CD4-positive, alpha-beta T cell (primary cell): Measurements from ENCODE around the gene DAPK1. TPM values are rescaled to one million over a fixed set of nuclear protein-coding genes. Genes with fewer than 3 reads are reported as not detected.

Experiments used
- ATAC-seq: fragments of 200-7000 bp; cut with Tn5 transposase; one replicate; pipeline ENCODE4 v1.10.0; 2022; ENCODE audit warnings: mild to moderate bottlenecking; ENCODE audit not compliant: poor library complexity
- CTCF ChIA-PET: fragments of 350-600 bp; sonication (Branson Sonifier 250); formaldehyde crosslinking; loops from one replicate; lab custom pipeline; 2021; ENCODE audit warnings: antibody characterized with exemption, inconsistent platforms; lab: Charles Lee
- POLR2A ChIA-PET: fragments of 350-600 bp; sonication (Branson Sonifier 250); formaldehyde crosslinking; loops from one replicate; lab custom pipeline; 2021; ENCODE audit warnings: antibody characterized with exemption, inconsistent platforms; lab: Charles Lee
- DNase-seq, 14 experiments: peaks; one replicate each; pipeline ENCODE4 v3.0.0-alpha.2; 2013 to 2020; ENCODE audit warnings: mixed read lengths in 2 of 14
- H3K27ac ChIP-seq, 2 donors: one replicate each; pipeline versions ENCODE4 v1.5.1 to v1.7.0; 2013; ENCODE audit warnings: low read length in 2 of 2, low read depth in 1 of 2, mild to moderate bottlenecking in 1 of 2
- H3K27me3 ChIP-seq, 2 experiments: 1 replicate in 1 of 2; 2 replicates in 1 of 2; pipeline versions ENCODE4 v1.6.1 to v1.7.0; 2013; ENCODE audit warnings: low read length in 2 of 2, control low read depth in 1 of 2, mild to moderate bottlenecking in 1 of 2, moderate library complexity in 1 of 2; ENCODE audit not compliant: insufficient read depth in 2 of 2, control insufficient read depth in 1 of 2
- H3K36me3 ChIP-seq: one replicate; pipeline ENCODE4 v1.6.1; 2013; ENCODE audit warnings: low read length, control low read depth; ENCODE audit not compliant: insufficient read depth
- H3K4me1 ChIP-seq: one replicate; pipeline ENCODE4 v1.6.1; 2013; ENCODE audit warnings: low read length, control low read depth; ENCODE audit not compliant: insufficient read depth
- H3K4me3 ChIP-seq: one replicate; pipeline ENCODE4 v1.5.1; 2013; ENCODE audit warnings: mild to moderate bottlenecking, low read length, moderate library complexity
- H3K9me3 ChIP-seq, 2 experiments: 1 replicate in 1 of 2; 2 replicates in 1 of 2; pipeline versions ENCODE4 v1.6.1 to v1.7.0; 2013; ENCODE audit warnings: low read length in 2 of 2, mild to moderate bottlenecking in 2 of 2, control low read depth in 1 of 2, moderate library complexity in 1 of 2; ENCODE audit not compliant: control insufficient read depth in 1 of 2, insufficient read depth in 1 of 2
- H3K27ac Mint-ChIP-seq: one replicate; pipeline ENCODE4 v1.8.0; 2020; ENCODE audit warnings: mixed read lengths
- H3K27me3 Mint-ChIP-seq: one replicate; pipeline ENCODE4 v1.8.0; 2021; ENCODE audit warnings: mixed read lengths
- H3K36me3 Mint-ChIP-seq: one replicate; pipeline ENCODE4 v1.8.0; 2021; ENCODE audit warnings: low read depth, mixed read lengths
- H3K4me1 Mint-ChIP-seq: one replicate; pipeline ENCODE4 v1.8.0; 2021; ENCODE audit warnings: low read depth, mixed read lengths
- H3K4me3 Mint-ChIP-seq: one replicate; pipeline ENCODE4 v1.8.0; 2020; ENCODE audit warnings: mild to moderate bottlenecking, mixed read lengths
- H3K9me3 Mint-ChIP-seq: one replicate; pipeline ENCODE4 v1.8.0; 2020; ENCODE audit warnings: mixed read lengths
- intact Hi-C, 2 experiments: fragments of 100-400 bp; cut with DNase I in 1 of 2; cut with micrococcal nuclease in 1 of 2; formaldehyde crosslinking; loops; one replicate each; pipeline versions ENCODE4 v1.15.1 to v1.9.0; 2023 to 2025; cut with DNase I, micrococcal nuclease
- total RNA-seq, 174 experiments: library from RNA in 2 of 174; stranded (reverse) in 2 of 174; gene quantifications; one replicate each; pipeline ENCODE4 v1.2.3 and lab custom pipeline; 2021 to 2026
- TF ChIP-seq, protein P1 (sequence below): fragments of 200-600 bp; IDR thresholded peaks from one replicate; pipeline ENCODE4 v1.8.0; 2022; ENCODE audit warnings: antibody characterized with exemption, mild to moderate bottlenecking

The DAPK1 gene
- total RNA-seq, 2 experiments from 2014 or later, result 2.7 TPM

DNA sequence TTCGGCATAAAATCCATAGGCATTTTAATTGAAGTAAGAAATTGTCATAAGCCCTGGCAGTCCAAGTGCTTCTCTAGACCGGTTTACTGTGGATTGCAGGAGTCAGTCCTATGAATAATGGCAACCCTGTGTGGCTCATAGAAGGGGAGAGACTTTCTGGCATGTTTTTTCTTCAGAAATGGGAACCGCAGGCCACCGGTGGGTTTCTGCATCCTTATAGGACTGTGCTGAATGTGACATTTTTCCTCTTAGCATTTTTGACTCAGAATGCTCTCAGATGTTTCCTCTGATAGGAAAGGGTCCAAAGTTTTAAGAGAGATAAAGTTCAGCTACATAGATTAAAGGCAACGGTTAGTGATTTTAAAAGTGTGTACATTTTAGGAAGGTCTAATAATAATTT lies 6.3 kb downstream of the DAPK1 start:
- ATAC-seq (no peak), DNase-seq (no peak)
- no peaks in the 10 kb centered on the region for H3K4me1 ChIP-seq
- peaks cover 32% of the 10 kb centered on the region for H3K27me3 Mint-ChIP-seq
- CTCF ChIA-PET, result no interaction called here
- no peaks in the 10 kb centered on the region for H3K36me3 ChIP-seq
- H3K9me3 Mint-ChIP-seq, result no peaks in the 10 kb centered on the region
- H3K27ac Mint-ChIP-seq, result no peak overlapping the region
- TF ChIP-seq, protein P1, sequence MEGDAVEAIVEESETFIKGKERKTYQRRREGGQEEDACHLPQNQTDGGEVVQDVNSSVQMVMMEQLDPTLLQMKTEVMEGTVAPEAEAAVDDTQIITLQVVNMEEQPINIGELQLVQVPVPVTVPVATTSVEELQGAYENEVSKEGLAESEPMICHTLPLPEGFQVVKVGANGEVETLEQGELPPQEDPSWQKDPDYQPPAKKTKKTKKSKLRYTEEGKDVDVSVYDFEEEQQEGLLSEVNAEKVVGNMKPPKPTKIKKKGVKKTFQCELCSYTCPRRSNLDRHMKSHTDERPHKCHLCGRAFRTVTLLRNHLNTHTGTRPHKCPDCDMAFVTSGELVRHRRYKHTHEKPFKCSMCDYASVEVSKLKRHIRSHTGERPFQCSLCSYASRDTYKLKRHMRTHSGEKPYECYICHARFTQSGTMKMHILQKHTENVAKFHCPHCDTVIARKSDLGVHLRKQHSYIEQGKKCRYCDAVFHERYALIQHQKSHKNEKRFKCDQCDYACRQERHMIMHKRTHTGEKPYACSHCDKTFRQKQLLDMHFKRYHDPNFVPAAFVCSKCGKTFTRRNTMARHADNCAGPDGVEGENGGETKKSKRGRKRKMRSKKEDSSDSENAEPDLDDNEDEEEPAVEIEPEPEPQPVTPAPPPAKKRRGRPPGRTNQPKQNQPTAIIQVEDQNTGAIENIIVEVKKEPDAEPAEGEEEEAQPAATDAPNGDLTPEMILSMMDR, result no peak
- intact Hi-C loops, result no loop called here
- POLR2A ChIA-PET, result no interaction called here
- H3K9me3 ChIP-seq, result no peaks in the 10 kb centered on the region
- no peaks in the 10 kb centered on the region for H3K36me3 Mint-ChIP-seq
- H3K27ac ChIP-seq, result no peak overlapping the region
- H3K4me3 Mint-ChIP-seq, result no peak overlapping the region
- H3K4me3 ChIP-seq, result no peak overlapping the region
- H3K27me3 ChIP-seq, result peaks cover 0 to 5% of the 10 kb centered on the region in 2 experiments
- peaks cover 4% of the 10 kb centered on the region for H3K4me1 Mint-ChIP-seq

DNA sequence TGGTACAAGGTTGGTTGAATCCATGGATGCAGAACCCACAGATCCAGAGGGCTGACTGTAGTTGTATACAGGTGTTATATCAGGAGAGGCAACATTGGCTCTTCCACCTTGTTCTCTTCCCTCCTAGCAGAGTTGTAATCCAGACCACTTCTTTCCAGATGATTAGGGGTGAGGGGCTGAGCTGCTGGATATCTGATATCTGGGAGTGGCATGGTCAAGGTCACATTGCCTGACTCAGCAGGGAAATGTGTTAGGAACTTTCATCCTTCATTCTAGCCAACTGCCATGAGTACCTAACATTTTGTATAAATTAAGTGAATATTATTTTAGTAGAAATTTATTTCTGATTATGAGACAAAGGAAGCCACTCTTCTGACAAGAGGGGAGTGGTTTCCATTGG lies 7.3 kb downstream of the DAPK1 start:
- H3K4me1 Mint-ChIP-seq, result no peaks in the 10 kb centered on the region
- CTCF ChIA-PET, result no interaction called here
- intact Hi-C loops, result no loop called here

DNA sequence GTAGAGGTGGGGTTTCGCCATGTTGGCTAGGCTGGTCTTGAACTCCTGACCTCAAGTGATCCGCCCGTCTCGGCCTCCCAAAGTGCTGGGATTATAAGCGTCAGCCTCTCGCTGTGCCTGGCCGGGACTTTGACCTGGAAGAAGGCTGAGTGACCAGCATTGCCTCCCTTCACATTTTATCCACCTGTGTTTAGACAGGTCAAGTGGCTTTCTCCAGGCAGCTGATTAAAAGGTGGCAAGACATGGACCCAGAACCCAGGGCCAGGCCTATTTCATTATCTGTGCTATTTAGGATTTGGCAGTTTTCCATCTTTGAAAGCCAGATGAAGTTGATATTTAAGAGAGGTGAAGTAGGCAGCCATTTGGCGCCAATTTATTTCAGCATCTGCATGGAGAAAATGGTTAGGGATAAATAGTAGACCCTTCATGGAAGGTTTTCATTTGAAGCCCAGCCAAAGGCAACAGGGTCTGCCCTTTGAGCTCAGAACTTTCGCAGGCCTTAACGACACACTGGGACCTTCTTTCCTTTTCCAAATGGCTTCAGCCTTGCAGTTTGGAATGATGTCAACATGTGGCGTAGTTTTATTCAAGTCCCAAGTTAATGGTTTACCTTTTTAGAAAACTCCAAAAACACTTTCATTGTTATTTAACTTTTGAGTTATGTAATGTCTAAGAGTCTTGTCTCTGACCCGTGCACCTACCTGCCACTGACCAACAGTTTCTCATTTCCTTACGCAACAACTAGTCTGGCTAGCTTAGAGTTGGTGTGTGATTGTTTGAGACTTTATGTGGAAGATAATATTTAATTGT lies 8.4 kb downstream of the DAPK1 start:
- POLR2A ChIA-PET, result no interaction called here
- CTCF ChIA-PET, result no interaction called here
- Histone ChIP-seq H3K27ac (no peak overlapping the region), H3K36me3 (no peaks in the 10 kb centered on the region), H3K4me3 (no peak overlapping the region), H3K27me3 (peaks cover 0 to 3% of the 10 kb centered on the region in 2 experiments), H3K9me3 (no peaks in the 10 kb centered on the region), H3K4me1 (no peaks in the 10 kb centered on the region)
- no peaks in the 10 kb centered on the region for H3K36me3 Mint-ChIP-seq
- H3K27me3 Mint-ChIP-seq, result peaks cover 14% of the 10 kb centered on the region
- no peaks in the 10 kb centered on the region for H3K4me1 Mint-ChIP-seq
- intact Hi-C loops, result no loop called here
- H3K27ac Mint-ChIP-seq, result no peak overlapping the region
- ATAC-seq (no peak), DNase-seq (no peak)
- TF ChIP-seq, protein P1, result no peak
- no peak overlapping the region for H3K4me3 Mint-ChIP-seq
- H3K9me3 Mint-ChIP-seq, result no peaks in the 10 kb centered on the region

More for the DNA sequence above, 7.3 kb downstream of the DAPK1 start:
- no peaks in the 10 kb centered on the region for H3K4me1 ChIP-seq
- ATAC-seq (no peak), DNase-seq (no peak)
- TF ChIP-seq, protein P1, result no peak
- Mint-ChIP-seq H3K27ac (no peak overlapping the region), H3K9me3 (no peaks in the 10 kb centered on the region), H3K4me3 (no peak overlapping the region), H3K27me3 (peaks cover 23% of the 10 kb centered on the region), H3K36me3 (no peaks in the 10 kb centered on the region)
- no peak overlapping the region for H3K27ac ChIP-seq
- no peak overlapping the region for H3K4me3 ChIP-seq
- H3K9me3 ChIP-seq, result no peaks in the 10 kb centered on the region
- H3K27me3 ChIP-seq, result peaks cover 0 to 3% of the 10 kb centered on the region in 2 experiments
- H3K36me3 ChIP-seq, result no peaks in the 10 kb centered on the region
- POLR2A ChIA-PET, result no interaction called here
